Measurements from ENCODE around the gene SND1.
A peak's percentile ranks its signal among the peaks of the same experiment; 100 is the strongest.

Gene SND1

DNA sequence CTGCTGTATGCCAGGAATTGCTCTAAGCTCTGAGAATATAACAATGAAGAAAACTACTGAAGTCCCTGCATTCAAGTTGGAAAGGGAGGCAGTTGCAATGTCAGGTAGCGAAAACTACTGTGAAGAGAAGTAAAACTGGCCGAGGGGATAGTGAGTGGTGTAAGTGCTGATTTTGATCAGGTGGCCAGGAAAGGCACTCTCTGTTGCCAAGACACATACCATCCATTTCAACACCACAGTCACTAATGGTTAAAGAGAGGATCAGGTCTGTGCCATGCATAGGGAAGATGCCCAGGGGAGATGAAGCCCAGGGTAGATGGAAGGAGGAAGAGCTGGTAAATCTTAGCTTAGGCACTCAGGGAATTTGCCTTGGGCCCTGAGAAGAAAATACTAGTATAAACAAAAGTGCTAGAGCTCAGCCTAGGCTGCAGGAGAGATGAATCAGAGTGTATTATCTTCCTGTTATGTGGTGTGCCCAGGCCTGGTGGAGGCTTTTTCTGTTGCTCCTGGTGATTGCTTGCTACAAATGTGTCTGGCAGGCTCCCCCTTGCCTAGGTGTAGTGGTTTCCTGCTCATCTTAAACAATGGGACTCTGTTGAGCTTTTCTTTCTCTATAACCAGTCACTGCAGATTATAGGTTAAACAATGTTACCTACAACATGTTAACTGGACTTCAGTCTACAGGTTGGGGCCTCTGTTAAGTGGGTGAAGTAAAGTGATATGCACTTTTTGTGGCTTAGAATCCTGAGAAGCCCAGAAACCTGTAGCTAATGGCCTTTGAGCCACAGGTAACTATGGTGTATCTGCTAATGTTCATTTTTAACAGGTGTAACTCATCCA lies 253.7 kb downstream of the SND1 start:
- H3K27me3 ChIP-seq (ENCODE audit: insufficient read depth, low read length): no peaks in the 10 kb centered on the region
- no peak overlapping the region for H2AFZ ChIP-seq (ENCODE audit: low read length)
- H3K36me3 ChIP-seq (ENCODE audit: insufficient read depth, low read length): peaks cover 18% of the 10 kb centered on the region; the same call in 1 of the 2 replicates
- H3K4me2 ChIP-seq (ENCODE audit: low read length): peak overlapping the region; percentile 20
- no peaks in the 10 kb centered on the region for H3F3A ChIP-seq (ENCODE audit: insufficient read depth, low read length)
- H3K9ac ChIP-seq (ENCODE audit: low read length): peak overlapping the region; percentile 2; the same call in 1 of the 2 replicates
- H3K9me3 ChIP-seq (ENCODE audit: low read length): no peaks in the 10 kb centered on the region
- no peak for TF ChIP-seq EZH2 (IDR thresholded peaks at IDR 0.05; ENCODE audit: borderline replicate concordance, low read length)
- TF ChIP-seq, protein P1, sequence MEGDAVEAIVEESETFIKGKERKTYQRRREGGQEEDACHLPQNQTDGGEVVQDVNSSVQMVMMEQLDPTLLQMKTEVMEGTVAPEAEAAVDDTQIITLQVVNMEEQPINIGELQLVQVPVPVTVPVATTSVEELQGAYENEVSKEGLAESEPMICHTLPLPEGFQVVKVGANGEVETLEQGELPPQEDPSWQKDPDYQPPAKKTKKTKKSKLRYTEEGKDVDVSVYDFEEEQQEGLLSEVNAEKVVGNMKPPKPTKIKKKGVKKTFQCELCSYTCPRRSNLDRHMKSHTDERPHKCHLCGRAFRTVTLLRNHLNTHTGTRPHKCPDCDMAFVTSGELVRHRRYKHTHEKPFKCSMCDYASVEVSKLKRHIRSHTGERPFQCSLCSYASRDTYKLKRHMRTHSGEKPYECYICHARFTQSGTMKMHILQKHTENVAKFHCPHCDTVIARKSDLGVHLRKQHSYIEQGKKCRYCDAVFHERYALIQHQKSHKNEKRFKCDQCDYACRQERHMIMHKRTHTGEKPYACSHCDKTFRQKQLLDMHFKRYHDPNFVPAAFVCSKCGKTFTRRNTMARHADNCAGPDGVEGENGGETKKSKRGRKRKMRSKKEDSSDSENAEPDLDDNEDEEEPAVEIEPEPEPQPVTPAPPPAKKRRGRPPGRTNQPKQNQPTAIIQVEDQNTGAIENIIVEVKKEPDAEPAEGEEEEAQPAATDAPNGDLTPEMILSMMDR (IDR thresholded peaks at IDR 0.05; ENCODE audit: low read length): no peak
- no peak overlapping the region for H3K4me3 ChIP-seq (ENCODE audit: low read depth, low read length, poor library complexity, severe bottlenecking)
- H3K4me1 ChIP-seq (ENCODE audit: insufficient read depth, low read length, severe bottlenecking): peaks cover 61% of the 10 kb centered on the region
- H3K9me2 ChIP-seq (ENCODE audit: low read depth, low read length): no peaks in the 10 kb centered on the region
- peak overlapping the region; percentile 23 for H3K27ac ChIP-seq (ENCODE audit: low read depth, low read length, poor library complexity, severe bottlenecking)
- H3K79me2 ChIP-seq (ENCODE audit: insufficient read depth, low read length): no peaks in the 10 kb centered on the region
- no peaks in the 10 kb centered on the region for H4K20me1 ChIP-seq (ENCODE audit: insufficient read depth, low read length)

DNA sequence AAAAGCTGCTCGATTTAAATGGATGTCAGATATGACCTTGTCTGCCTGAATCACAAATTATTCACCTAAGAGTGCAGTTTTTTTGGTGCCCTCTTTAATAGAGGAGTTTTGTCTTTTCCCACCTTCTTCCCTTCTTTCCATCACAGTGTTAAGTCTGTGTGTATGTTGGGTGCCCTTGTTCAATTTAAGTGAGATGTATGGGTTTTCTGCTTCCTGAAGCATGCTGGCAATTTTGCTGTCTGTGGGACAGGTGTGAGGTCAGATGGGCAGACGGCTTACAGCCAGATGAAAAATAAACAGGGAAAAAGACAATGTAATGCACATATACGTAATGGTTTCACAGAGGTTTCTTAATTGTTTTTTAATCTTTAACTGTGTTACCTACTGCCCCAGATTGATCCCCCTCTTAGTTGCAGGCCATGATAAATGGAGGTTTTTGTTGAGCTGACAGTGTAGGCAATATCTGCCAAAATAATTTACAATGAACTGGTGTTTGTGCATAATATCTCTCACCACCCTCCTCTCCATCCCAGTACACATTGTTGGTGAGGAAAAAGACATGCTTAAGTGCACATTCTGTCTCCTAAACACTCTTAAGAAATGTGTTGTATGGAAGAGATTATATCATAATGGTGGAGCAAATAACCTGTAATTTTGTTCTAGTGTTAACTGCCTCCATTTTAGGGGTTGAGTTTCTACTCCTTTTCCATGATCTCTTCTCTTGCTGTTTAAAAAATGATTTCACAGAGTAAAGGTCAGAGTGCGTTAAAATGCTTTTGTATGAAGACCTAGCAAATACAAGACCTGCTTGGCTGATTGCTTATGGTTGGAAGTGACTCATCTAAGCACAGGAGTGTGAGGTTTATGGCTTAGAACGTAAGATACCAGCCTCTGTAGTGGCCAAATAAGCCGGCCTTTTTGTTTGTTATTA lies 255.4 kb downstream of the SND1 start:
- Histone ChIP-seq H3K27ac (ENCODE audit: low read depth, low read length, poor library complexity, severe bottlenecking) (peak overlapping the region; percentile 10), H3K9ac (ENCODE audit: low read length) (no peak overlapping the region; the same call in 1 of the 2 replicates), H3K9me2 (ENCODE audit: low read depth, low read length) (no peaks in the 10 kb centered on the region), H3K79me2 (ENCODE audit: insufficient read depth, low read length) (no peaks in the 10 kb centered on the region), H3K9me3 (ENCODE audit: low read length) (no peaks in the 10 kb centered on the region), H3K4me3 (ENCODE audit: low read depth, low read length, poor library complexity, severe bottlenecking) (no peak overlapping the region), H3K27me3 (ENCODE audit: insufficient read depth, low read length) (no peaks in the 10 kb centered on the region), H3K4me1 (ENCODE audit: insufficient read depth, low read length, severe bottlenecking) (peaks cover 65% of the 10 kb centered on the region), H4K20me1 (ENCODE audit: insufficient read depth, low read length) (no peaks in the 10 kb centered on the region), H3K4me2 (ENCODE audit: low read length) (peak overlapping the region; percentile 7; the same call in 1 of the 2 replicates), H2AFZ (ENCODE audit: low read length) (no peak overlapping the region), H3K36me3 (ENCODE audit: insufficient read depth, low read length) (peaks cover 22% of the 10 kb centered on the region; the same call in 1 of the 2 replicates), H3F3A (ENCODE audit: insufficient read depth, low read length) (peaks cover under 1% of the 10 kb centered on the region; the same call in 1 of the 2 replicates)
- TF ChIP-seq EZH2 (IDR thresholded peaks at IDR 0.05; ENCODE audit: borderline replicate concordance, low read length): no peak
- TF ChIP-seq, protein P1 (IDR thresholded peaks at IDR 0.05; ENCODE audit: low read length): no peak

DNA sequence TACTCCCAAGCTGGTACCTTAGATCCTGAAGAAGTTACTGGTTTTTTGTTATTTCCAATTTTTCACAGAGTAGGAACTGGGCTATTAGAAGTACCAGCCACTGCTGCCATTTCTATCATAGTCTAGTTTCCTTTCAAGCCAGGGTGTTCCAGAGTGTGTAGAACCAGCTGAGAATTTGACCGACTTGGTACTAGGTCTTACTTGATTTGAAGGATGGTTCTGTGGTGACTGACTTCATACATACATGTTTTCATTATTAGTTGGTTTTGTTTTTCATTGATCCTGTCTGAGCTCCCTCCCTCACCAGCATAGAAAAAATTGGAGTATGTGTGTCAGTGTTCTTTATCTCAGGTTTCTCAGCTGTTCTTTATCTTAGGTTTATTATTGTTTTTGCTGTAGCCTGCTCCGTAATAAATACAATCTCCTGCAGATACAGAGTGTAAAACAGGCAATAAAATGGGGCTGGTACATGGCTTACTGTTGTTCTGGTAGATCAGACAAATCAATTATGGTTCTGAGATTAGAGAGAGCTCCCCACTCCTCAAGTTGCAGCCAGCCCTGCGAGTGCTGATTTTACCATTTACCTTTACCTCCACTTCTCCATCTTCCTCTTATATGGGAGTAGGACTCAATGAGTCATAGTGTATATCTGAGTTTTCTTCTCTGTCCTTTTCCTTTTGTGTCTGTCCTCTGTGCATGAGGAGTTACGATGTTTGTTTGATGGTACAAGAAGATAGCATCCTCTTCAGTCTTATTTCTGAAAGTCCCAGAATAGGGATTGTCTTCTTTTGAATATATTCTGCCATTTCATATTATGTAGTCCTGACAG lies 256.6 kb downstream of the SND1 start:
- Histone ChIP-seq H3K79me2 (ENCODE audit: insufficient read depth, low read length) (no peaks in the 10 kb centered on the region), H2AFZ (ENCODE audit: low read length) (no peak overlapping the region), H4K20me1 (ENCODE audit: insufficient read depth, low read length) (no peaks in the 10 kb centered on the region), H3K27ac (ENCODE audit: low read depth, low read length, poor library complexity, severe bottlenecking) (no peak overlapping the region), H3F3A (ENCODE audit: insufficient read depth, low read length) (peaks cover 6% of the 10 kb centered on the region; the same call in 1 of the 2 replicates), H3K9ac (ENCODE audit: low read length) (no peak overlapping the region), H3K27me3 (ENCODE audit: insufficient read depth, low read length) (no peaks in the 10 kb centered on the region), H3K36me3 (ENCODE audit: insufficient read depth, low read length) (peaks cover 23% of the 10 kb centered on the region; the same call in 1 of the 2 replicates), H3K4me1 (ENCODE audit: insufficient read depth, low read length, severe bottlenecking) (peaks cover 69% of the 10 kb centered on the region), H3K9me2 (ENCODE audit: low read depth, low read length) (no peaks in the 10 kb centered on the region), H3K4me3 (ENCODE audit: low read depth, low read length, poor library complexity, severe bottlenecking) (no peak overlapping the region), H3K4me2 (ENCODE audit: low read length) (no peak overlapping the region), H3K9me3 (ENCODE audit: low read length) (no peaks in the 10 kb centered on the region)
- no peak for TF ChIP-seq EZH2 (IDR thresholded peaks at IDR 0.05; ENCODE audit: borderline replicate concordance, low read length)
- TF ChIP-seq, protein P1 (IDR thresholded peaks at IDR 0.05; ENCODE audit: low read length): no peak

Data from OCI-LY1 (cell line).